ENCODE measurements around the gene SPINDOC. TPM values are rescaled to one million over a fixed set of nuclear protein-coding genes. Genes with fewer than 3 reads are reported as not detected.

SPINDOC gene
- total RNA-seq, 1 donor from 2014 or later, result 48.3 TPM

GRCh38 chr11:63833048-63833447 lies 19.8 kb downstream of the SPINDOC start:
- Mint-ChIP-seq H3K27me3 (ENCODE audit: low read depth, unreplicated experiment) (no peaks in the 10 kb centered on the region), H3K4me3 (ENCODE audit: unreplicated experiment) (no peak overlapping the region), H3K9me3 (ENCODE audit: unreplicated experiment) (no peaks in the 10 kb centered on the region), H3K36me3 (ENCODE audit: low read depth, unreplicated experiment) (peaks cover 10% of the 10 kb centered on the region), H3K4me1 (ENCODE audit: low read depth, unreplicated experiment) (no peaks in the 10 kb centered on the region), H3K27ac (ENCODE audit: unreplicated experiment) (no peak overlapping the region)
- DNase-seq (ENCODE audit: low read depth) (no peak), FAIRE-seq (no peak)
- H3K27ac ChIP-seq (ENCODE audit: low read depth, low read length), result no peak overlapping the region
- TF ChIP-seq EZH2 (IDR thresholded peaks at IDR 0.05; ENCODE audit: insufficient read depth, low read length), result no peak
- no peak for TF ChIP-seq CTCF (IDR thresholded peaks at IDR 0.05; ENCODE audit: insufficient read depth, low read depth, low read length)
- no peak overlapping the region for H2AFZ ChIP-seq (ENCODE audit: low read depth, low read length)
- H3K4me1 ChIP-seq (ENCODE audit: insufficient read depth, low read length), result peaks cover 5% of the 10 kb centered on the region
- no peaks in the 10 kb centered on the region for H3K79me2 ChIP-seq (ENCODE audit: insufficient read depth, low read length)
- peaks cover 9% of the 10 kb centered on the region for H4K20me1 ChIP-seq (ENCODE audit: insufficient read depth, low read length)
- H3K4me3 ChIP-seq (ENCODE audit: insufficient read depth, low read depth, low read length), result no peak overlapping the region
- H3K27me3 ChIP-seq (ENCODE audit: insufficient read depth, low read length), result no peaks in the 10 kb centered on the region
- no peaks in the 10 kb centered on the region for H3K9me3 ChIP-seq (ENCODE audit: insufficient read depth, low read depth, low read length)
- H3K36me3 ChIP-seq (ENCODE audit: insufficient read depth, low read length), result no peaks in the 10 kb centered on the region
- H3K4me2 ChIP-seq (ENCODE audit: low read length), result no peak overlapping the region
- H3K9ac ChIP-seq (ENCODE audit: low read length), result no peak overlapping the region

- no peak overlapping the region for H3K4me3 ChIP-seq (ENCODE audit: insufficient read depth, low read depth, low read length)
- FAIRE-seq, result no peak
- H3K36me3 ChIP-seq (ENCODE audit: insufficient read depth, low read length), result no peaks in the 10 kb centered on the region
- no peak overlapping the region for H3K27ac ChIP-seq (ENCODE audit: low read depth, low read length)
- no peaks in the 10 kb centered on the region for H3K4me1 Mint-ChIP-seq (ENCODE audit: low read depth, unreplicated experiment)
- H3K27ac Mint-ChIP-seq (ENCODE audit: unreplicated experiment), result no peak overlapping the region
- H3K9ac ChIP-seq (ENCODE audit: low read length), result no peak overlapping the region
- H3K27me3 Mint-ChIP-seq (ENCODE audit: low read depth, unreplicated experiment), result no peaks in the 10 kb centered on the region
- H3K9me3 Mint-ChIP-seq (ENCODE audit: unreplicated experiment), result no peaks in the 10 kb centered on the region
- H3K27me3 ChIP-seq (ENCODE audit: insufficient read depth, low read length), result no peaks in the 10 kb centered on the region
- no peaks in the 10 kb centered on the region for H3K9me3 ChIP-seq (ENCODE audit: insufficient read depth, low read depth, low read length)
- H3K4me3 Mint-ChIP-seq (ENCODE audit: unreplicated experiment), result no peak overlapping the region
- no peak overlapping the region for H2AFZ ChIP-seq (ENCODE audit: low read depth, low read length)
- no peak for TF ChIP-seq CTCF (IDR thresholded peaks at IDR 0.05; ENCODE audit: insufficient read depth, low read depth, low read length)
- TF ChIP-seq EZH2 (IDR thresholded peaks at IDR 0.05; ENCODE audit: insufficient read depth, low read length), result no peak
- H3K4me2 ChIP-seq (ENCODE audit: low read length), result no peak overlapping the region
- peaks cover 4% of the 10 kb centered on the region for H3K36me3 Mint-ChIP-seq (ENCODE audit: low read depth, unreplicated experiment)
- H3K4me1 ChIP-seq (ENCODE audit: insufficient read depth, low read length), result peaks cover 9% of the 10 kb centered on the region
- peaks cover 5% of the 10 kb centered on the region for H3K79me2 ChIP-seq (ENCODE audit: insufficient read depth, low read length)
- no peak for DNase-seq (ENCODE audit: low read depth)
- peaks cover 7% of the 10 kb centered on the region for H4K20me1 ChIP-seq (ENCODE audit: insufficient read depth, low read length)
Observed at GRCh38 chr11:63834535-63835157, 21.4 kb downstream of the SPINDOC start.

GRCh38 chr11:63835158-63835545 lies 21.9 kb downstream of the SPINDOC start:
- H3K4me3 ChIP-seq (ENCODE audit: insufficient read depth, low read depth, low read length), result no peak overlapping the region

More at GRCh38 chr11:63835158-63835545, 21.9 kb downstream of the SPINDOC start:
- H3K27ac Mint-ChIP-seq (ENCODE audit: unreplicated experiment), result no peak overlapping the region
- Histone ChIP-seq H3K27me3 (ENCODE audit: insufficient read depth, low read length) (no peaks in the 10 kb centered on the region), H3K79me2 (ENCODE audit: insufficient read depth, low read length) (peaks cover 10% of the 10 kb centered on the region), H3K36me3 (ENCODE audit: insufficient read depth, low read length) (no peaks in the 10 kb centered on the region), H4K20me1 (ENCODE audit: insufficient read depth, low read length) (peaks cover 9% of the 10 kb centered on the region), H3K9me3 (ENCODE audit: insufficient read depth, low read depth, low read length) (no peaks in the 10 kb centered on the region), H3K4me2 (ENCODE audit: low read length) (no peak overlapping the region), H3K9ac (ENCODE audit: low read length) (no peak overlapping the region), H3K27ac (ENCODE audit: low read depth, low read length) (no peak overlapping the region), H2AFZ (ENCODE audit: low read depth, low read length) (no peak overlapping the region), H3K4me1 (ENCODE audit: insufficient read depth, low read length) (peaks cover 12% of the 10 kb centered on the region)
- no peaks in the 10 kb centered on the region for H3K9me3 Mint-ChIP-seq (ENCODE audit: unreplicated experiment)
- DNase-seq (ENCODE audit: low read depth), result no peak
- H3K4me1 Mint-ChIP-seq (ENCODE audit: low read depth, unreplicated experiment), result no peaks in the 10 kb centered on the region
- no peak for TF ChIP-seq CTCF (IDR thresholded peaks at IDR 0.05; ENCODE audit: insufficient read depth, low read depth, low read length)
- no peak for TF ChIP-seq EZH2 (IDR thresholded peaks at IDR 0.05; ENCODE audit: insufficient read depth, low read length)
- H3K4me3 Mint-ChIP-seq (ENCODE audit: unreplicated experiment), result no peak overlapping the region
- no peak for FAIRE-seq
- H3K27me3 Mint-ChIP-seq (ENCODE audit: low read depth, unreplicated experiment), result no peaks in the 10 kb centered on the region
- peaks cover 4% of the 10 kb centered on the region for H3K36me3 Mint-ChIP-seq (ENCODE audit: low read depth, unreplicated experiment)
